ENCODE results near the gene PCARE. TPM values are rescaled to one million over a fixed set of nuclear protein-coding genes. Genes with fewer than 3 reads are reported as not detected.

The PCARE gene
- total and polyA plus RNA-seq, 7 donors, result under 0.01 to 0.14 TPM; not detected in 5

Other genes starting within 250 kb of the PCARE start
- 10 to 100 TPM in 2 of 4 donors, 1 to 10 TPM in 2; 8.6 to 16.8 (median 10.5) TPM for gene TRMT61B, start 204.2 kb downstream of the PCARE start, total RNA-seq
- 10 to 100 TPM; 10.9 to 13.8 (median 12.2) TPM for gene TRMT61B, start 204.2 kb downstream of the PCARE start, polyA plus RNA-seq
- 10 to 100 TPM; 24.9 to 45.3 (median 36.1) TPM for gene WDR43, start 179.9 kb downstream of the PCARE start, total RNA-seq
- gene WDR43, start 179.9 kb downstream of the PCARE start, polyA plus RNA-seq, result 10 to 100 TPM in 2 of 3 donors, 1 to 10 TPM in 1; 8.4 to 18.5 (median 13.2) TPM
- 1 to 10 TPM in 2 of 4 donors, under 1 TPM in 2; 0.28 to 3.2 (median 1.8) TPM for gene TOGARAM2, start 93.2 kb downstream of the PCARE start, total RNA-seq
- gene TOGARAM2, start 93.2 kb downstream of the PCARE start, polyA plus RNA-seq, result under 1 TPM in 1 of 3 donors, not detected in 2; 0.23 TPM
- gene CLIP4, start 40.9 kb upstream of the PCARE start, total RNA-seq, result 10 to 100 TPM; 68.5 to 94.6 (median 80.7) TPM
- gene CLIP4, start 40.9 kb upstream of the PCARE start, polyA plus RNA-seq, result 1 to 10 TPM; 1.8 to 8.4 (median 5.0) TPM

All from sigmoid colon (tissue), 7 donors.